Smooth muscle cell (in vitro differentiated cells): ENCODE results near the gene FGFR3. TPM values are rescaled to one million over a fixed set of nuclear protein-coding genes. Genes with fewer than 3 reads are reported as not detected.

Source experiments
- DNase-seq: peaks from one replicate; lab custom pipeline; 2025; ENCODE audit not compliant: unreplicated experiment; lab: John Stamatoyannopoulos, UW
- H2AFZ ChIP-seq: fragments of 200-600 bp; sonication (generic); 2 replicates; pipeline ENCODE4 v1.6.0; 2016; ENCODE audit warnings: antibody characterized with exemption, low read depth, mild to moderate bottlenecking
- H3F3A ChIP-seq: fragments of 200-600 bp; sonication (generic); 2 replicates; pipeline ENCODE4 v1.6.0; 2017; ENCODE audit warnings: antibody characterized with exemption, low read depth
- H3K27ac ChIP-seq: fragments of 200-600 bp; sonication (generic); 2 replicates; pipeline ENCODE4 v1.5.1; 2016; ENCODE audit warnings: low read depth, mild to moderate bottlenecking
- H3K27me3 ChIP-seq: fragments of 200-600 bp; sonication (generic); 2 replicates; pipeline ENCODE4 v1.6.1; 2016; ENCODE audit warnings: low read depth, mild to moderate bottlenecking
- H3K36me3 ChIP-seq: fragments of 200-600 bp; sonication (generic); 2 replicates; pipeline ENCODE4 v1.5.1; 2016; ENCODE audit warnings: low read depth
- H3K4me1 ChIP-seq: fragments of 200-600 bp; sonication (generic); 2 replicates; pipeline ENCODE4 v1.5.1; 2016; ENCODE audit warnings: low read depth
- H3K4me2 ChIP-seq: fragments of 200-600 bp; sonication (generic); 2 replicates; pipeline ENCODE4 v1.6.0; 2016; ENCODE audit warnings: mild to moderate bottlenecking
- H3K4me3 ChIP-seq: fragments of 200-600 bp; sonication (generic); 2 replicates; pipeline ENCODE4 v1.5.1; 2016; ENCODE audit warnings: mild to moderate bottlenecking
- H3K79me2 ChIP-seq: fragments of 200-600 bp; sonication (generic); 2 replicates; pipeline ENCODE4 v1.6.0; 2016; ENCODE audit warnings: low read depth, mild to moderate bottlenecking
- H3K9ac ChIP-seq: fragments of 200-600 bp; sonication (generic); 2 replicates; pipeline ENCODE4 v1.6.0; 2016; ENCODE audit warnings: low read depth
- H3K9me3 ChIP-seq: fragments of 200-600 bp; sonication (generic); replicated peaks from 2 replicates; pipeline ENCODE4 v1.5.1; 2016; ENCODE audit warnings: low read depth
- H4K20me1 ChIP-seq: fragments of 200-600 bp; sonication (generic); 2 replicates; pipeline ENCODE4 v1.6.0; 2016; ENCODE audit warnings: low read depth
- CTCF ChIP-seq: fragments of 200-600 bp; sonication (generic); IDR thresholded peaks from 2 replicates; pipeline ENCODE4 v1.5.1; 2017; ENCODE audit warnings: borderline replicate concordance, mild to moderate bottlenecking, antibody characterized with exemption; ENCODE audit not compliant: insufficient read depth, poor library complexity, severe bottlenecking
- WGBS: methylation state at CpG from one replicate; pipeline ENCODE4 v1.1.7; 2016; ENCODE audit warnings: low lambda C conversion rate; 5-methylcytosine and 5-hydroxymethylcytosine counted together
- polyA plus RNA-seq: library from polyadenylated mRNA; unstranded; fragments of >200 nt; fragmentation: Nextera tagmentation; extraction: Ambion mirVana; gene quantifications from 2 replicates; pipeline ENCODE4 v1.2.1, GENCODE V29; 2016
- total RNA-seq: library from RNA; depleted of rRNA; stranded (reverse); fragments of >200 nt; gene quantifications from 2 replicates; pipeline ENCODE4 v1.2.3, GENCODE V29; 2014

Gene FGFR3
- total and polyA plus RNA-seq, 2 experiments from 2014 or later: 6.6 to 13.6 TPM

GRCh38 chr4:1752284-1753041, 40.6 kb upstream of the FGFR3 start:
- H3K4me2 ChIP-seq: no peak overlapping the region
- WGBS: 74% methylated on average over 34 of the region's 35 CpGs
- H3K9ac ChIP-seq: no peak overlapping the region
- H3F3A ChIP-seq: no peaks in the 10 kb centered on the region
- H4K20me1 ChIP-seq: no peaks in the 10 kb centered on the region
- no peak overlapping the region for H3K27ac ChIP-seq
- DNase-seq: no peak
- H3K36me3 ChIP-seq: no peaks in the 10 kb centered on the region
- no peak for TF ChIP-seq CTCF
- H3K9me3 ChIP-seq: no peaks in the 10 kb centered on the region
- H3K27me3 ChIP-seq: no peaks in the 10 kb centered on the region
- H3K4me1 ChIP-seq: peaks cover 8% of the 10 kb centered on the region
- H3K4me3 ChIP-seq: no peak overlapping the region
- no peak overlapping the region for H2AFZ ChIP-seq
- no peaks in the 10 kb centered on the region for H3K79me2 ChIP-seq

- no peak overlapping the region for H3K27ac ChIP-seq
- H4K20me1 ChIP-seq: no peaks in the 10 kb centered on the region
- DNase-seq: no peak
- no peak overlapping the region for H3K9ac ChIP-seq
- WGBS: 80% methylated on average over 10 of the region's 10 CpGs
- no peaks in the 10 kb centered on the region for H3K27me3 ChIP-seq
- no peak overlapping the region for H3K4me3 ChIP-seq
- H3F3A ChIP-seq: no peaks in the 10 kb centered on the region
- H3K9me3 ChIP-seq: no peaks in the 10 kb centered on the region
- no peak for TF ChIP-seq CTCF
- no peak overlapping the region for H3K4me2 ChIP-seq
- H2AFZ ChIP-seq: no peak overlapping the region
- peaks cover 8% of the 10 kb centered on the region for H3K4me1 ChIP-seq
- H3K79me2 ChIP-seq: no peaks in the 10 kb centered on the region
- H3K36me3 ChIP-seq: no peaks in the 10 kb centered on the region
These were observed 39.8 kb upstream of the FGFR3 start for GRCh38 chr4:1753294-1753696.

- Histone ChIP-seq H4K20me1 (no peaks in the 10 kb centered on the region), H3K27ac (no peak overlapping the region), H3K4me2 (no peak overlapping the region), H3K4me1 (peaks cover 8% of the 10 kb centered on the region), H3K9ac (no peak overlapping the region), H3K36me3 (no peaks in the 10 kb centered on the region), H3K4me3 (no peak overlapping the region), H3K27me3 (no peaks in the 10 kb centered on the region), H3K9me3 (no peaks in the 10 kb centered on the region), H2AFZ (no peak overlapping the region), H3F3A (no peaks in the 10 kb centered on the region), H3K79me2 (no peaks in the 10 kb centered on the region)
- DNase-seq: no peak
- TF ChIP-seq CTCF: no peak
- WGBS: 92% methylated on average over 15 of the region's 15 CpGs
These were observed 39.3 kb upstream of the FGFR3 start for GRCh38 chr4:1753697-1754311.

- H3K27me3 ChIP-seq: no peaks in the 10 kb centered on the region
- H3K36me3 ChIP-seq: no peaks in the 10 kb centered on the region
- no peak for DNase-seq
- TF ChIP-seq CTCF: no peak
- H3K4me2 ChIP-seq: no peak overlapping the region
- H3F3A ChIP-seq: no peaks in the 10 kb centered on the region
- H3K27ac ChIP-seq: no peak overlapping the region
- WGBS: 71% methylated on average over 5 of the region's 5 CpGs
- no peak overlapping the region for H3K9ac ChIP-seq
- peaks cover 8% of the 10 kb centered on the region for H3K4me1 ChIP-seq
- no peaks in the 10 kb centered on the region for H4K20me1 ChIP-seq
- H3K4me3 ChIP-seq: no peak overlapping the region
- H3K79me2 ChIP-seq: no peaks in the 10 kb centered on the region
- H3K9me3 ChIP-seq: no peaks in the 10 kb centered on the region
- no peak overlapping the region for H2AFZ ChIP-seq
These were observed 38.8 kb upstream of the FGFR3 start for GRCh38 chr4:1754336-1754735.
